ENCODE results near the gene MPDU1. TPM values are rescaled to one million over a fixed set of nuclear protein-coding genes. Genes with fewer than 3 reads are reported as not detected.

MPDU1 gene
- total RNA-seq, 1 donor from 2014 or later: 157 TPM

GRCh38 chr17:7575959-7576358, 7.7 kb upstream of the MPDU1 start:
- intact Hi-C loops (cut with DNase I): no loop called here
- no peak for TF ChIP-seq CTCF (IDR thresholded peaks at IDR 0.05)
- Histone ChIP-seq H3K4me1 (peaks cover 3 to 28% of the 10 kb centered on the region in 2 donors), H3K27ac (no peak overlapping the region), H3K9me3 (no peaks in the 10 kb centered on the region), H3K27me3 (no peaks in the 10 kb centered on the region), H3K36me3 (peaks cover 51 to 57% of the 10 kb centered on the region in 2 donors), H3K4me3 (no peak overlapping the region)
- DNase-seq (ENCODE audit: low spot score in 2 of 2): no peak

GRCh38 chr17:7576432-7576937, 7.2 kb upstream of the MPDU1 start:
- intact Hi-C loops (cut with DNase I): no loop called here
- Histone ChIP-seq H3K9me3 (no peaks in the 10 kb centered on the region), H3K36me3 (peaks cover 50 to 53% of the 10 kb centered on the region in 2 donors), H3K4me3 (no peak overlapping the region), H3K27ac (no peak overlapping the region), H3K27me3 (no peaks in the 10 kb centered on the region), H3K4me1 (peaks cover 5 to 31% of the 10 kb centered on the region in 2 donors)
- no peak for DNase-seq (ENCODE audit: low spot score in 2 of 2)
- no peak for TF ChIP-seq CTCF (IDR thresholded peaks at IDR 0.05)

- no peak for TF ChIP-seq CTCF (IDR thresholded peaks at IDR 0.05)
- no peak for DNase-seq (ENCODE audit: low spot score in 2 of 2)
- intact Hi-C loops (cut with DNase I): no loop called here
- Histone ChIP-seq H3K4me3 (no peak overlapping the region), H3K36me3 (peaks cover 50 to 53% of the 10 kb centered on the region in 2 donors), H3K9me3 (no peaks in the 10 kb centered on the region), H3K4me1 (peaks cover 12 to 35% of the 10 kb centered on the region in 2 donors), H3K27me3 (no peaks in the 10 kb centered on the region), H3K27ac (peak overlapping the region in 1 of 2 donors; percentile 1)
These were observed 6.1 kb upstream of the MPDU1 start for GRCh38 chr17:7577327-7578199.

GRCh38 chr17:7579001-7579833, 4.4 kb upstream of the MPDU1 start, which contains the start of gene CD68:
TSS of gene CD68 (plus strand) at chr17:7579638. CDS start at chr17:7579678, 40 bp downstream.
- no peak for TF ChIP-seq CTCF (IDR thresholded peaks at IDR 0.05)
- peak within 1 kb of the TSS; percentile 30 to 65 for H3K4me3 ChIP-seq
- peak; percentile 88 to 92 for DNase-seq (ENCODE audit: low spot score in 2 of 2)
- intact Hi-C loops (cut with DNase I): no loop called here
- peak within 1 kb of the TSS; percentile 85 to 87 for H3K27ac ChIP-seq
- H3K36me3 ChIP-seq: peaks cover 47 to 48% of the 10 kb centered on the region in 2 donors
- H3K9me3 ChIP-seq: no peaks in the 10 kb centered on the region
- peaks cover 20 to 40% of the 10 kb centered on the region in 2 donors for H3K4me1 ChIP-seq
- no peaks in the 10 kb centered on the region for H3K27me3 ChIP-seq

- H3K4me3 ChIP-seq: peak overlapping the region; percentile 30 to 65
- intact Hi-C loops (cut with DNase I): loop anchor here (10.0 kb wide), 1 partner anchor 595 kb away; the partner anchor contains the start of gene TMEM107
- no peaks in the 10 kb centered on the region for H3K9me3 ChIP-seq
- H3K36me3 ChIP-seq: peaks cover 39 to 40% of the 10 kb centered on the region in 2 donors
- no peak for TF ChIP-seq CTCF (IDR thresholded peaks at IDR 0.05)
- DNase-seq (ENCODE audit: low spot score in 2 of 2): no peak
- H3K4me1 ChIP-seq: peaks cover 25 to 37% of the 10 kb centered on the region in 2 donors
- no peaks in the 10 kb centered on the region for H3K27me3 ChIP-seq
- H3K27ac ChIP-seq: peak overlapping the region; percentile 85 to 87
These were observed 3.6 kb upstream of the MPDU1 start for GRCh38 chr17:7579834-7580603.
